ENCODE data around the gene NAV3.

DNA sequence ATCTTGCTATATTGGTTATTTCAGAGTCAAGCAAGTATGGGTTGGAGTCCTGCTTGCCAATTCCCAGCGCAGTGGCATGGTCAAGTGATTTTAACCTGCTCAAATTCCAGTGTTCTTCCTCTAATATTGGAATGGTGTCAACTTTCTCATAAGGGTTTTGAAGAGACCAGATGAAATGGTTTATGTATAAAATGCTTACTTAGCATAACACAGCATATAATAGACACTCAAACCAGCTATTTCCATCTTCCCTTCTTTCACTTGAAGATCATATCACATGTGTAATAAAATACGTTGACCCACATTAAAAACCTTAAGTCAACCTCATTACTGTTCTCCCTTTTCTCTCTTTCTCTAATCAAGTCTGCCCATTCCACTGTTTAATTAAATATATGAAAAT is 144.0 kb downstream of the NAV3 start:
- TF ChIP-seq, protein P1, sequence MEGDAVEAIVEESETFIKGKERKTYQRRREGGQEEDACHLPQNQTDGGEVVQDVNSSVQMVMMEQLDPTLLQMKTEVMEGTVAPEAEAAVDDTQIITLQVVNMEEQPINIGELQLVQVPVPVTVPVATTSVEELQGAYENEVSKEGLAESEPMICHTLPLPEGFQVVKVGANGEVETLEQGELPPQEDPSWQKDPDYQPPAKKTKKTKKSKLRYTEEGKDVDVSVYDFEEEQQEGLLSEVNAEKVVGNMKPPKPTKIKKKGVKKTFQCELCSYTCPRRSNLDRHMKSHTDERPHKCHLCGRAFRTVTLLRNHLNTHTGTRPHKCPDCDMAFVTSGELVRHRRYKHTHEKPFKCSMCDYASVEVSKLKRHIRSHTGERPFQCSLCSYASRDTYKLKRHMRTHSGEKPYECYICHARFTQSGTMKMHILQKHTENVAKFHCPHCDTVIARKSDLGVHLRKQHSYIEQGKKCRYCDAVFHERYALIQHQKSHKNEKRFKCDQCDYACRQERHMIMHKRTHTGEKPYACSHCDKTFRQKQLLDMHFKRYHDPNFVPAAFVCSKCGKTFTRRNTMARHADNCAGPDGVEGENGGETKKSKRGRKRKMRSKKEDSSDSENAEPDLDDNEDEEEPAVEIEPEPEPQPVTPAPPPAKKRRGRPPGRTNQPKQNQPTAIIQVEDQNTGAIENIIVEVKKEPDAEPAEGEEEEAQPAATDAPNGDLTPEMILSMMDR (IDR thresholded peaks at IDR 0.05; ENCODE audit: low read depth, low read length): no peak
- no peak for TF ChIP-seq EZH2phosphoT487 (IDR thresholded peaks at IDR 0.05; ENCODE audit: low read depth)

Data from OCI-LY3 (cell line).